Vagina (tissue), 2 donors: ENCODE measurements around the gene TXNL4A. TPM values are rescaled to one million over a fixed set of nuclear protein-coding genes. Genes with fewer than 3 reads are reported as not detected.

Source experiments
- DNase-seq, 2 donors: peaks; one replicate each; pipeline ENCODE4 v3.0.0-alpha.2; 2017; ENCODE audit errors: extremely low spot score in 2 of 2
- H3K27ac ChIP-seq: fragments of 200-600 bp; sonication (generic); one replicate; pipeline ENCODE4 v1.5.1; 2019
- H3K27me3 ChIP-seq: fragments of 200-600 bp; sonication (generic); one replicate; pipeline ENCODE4 v1.5.1; 2019
- H3K36me3 ChIP-seq, 2 donors: fragments of 200-600 bp; sonication (generic); one replicate each; pipeline ENCODE4 v1.5.1; 2017 to 2019
- H3K4me1 ChIP-seq: fragments of 200-600 bp; sonication (generic); one replicate; pipeline ENCODE4 v1.5.1; 2019
- H3K4me3 ChIP-seq, 2 donors: fragments of 200-600 bp; sonication (generic); 1 replicate in 1 of 2; 2 replicates in 1 of 2; pipeline ENCODE4 v1.5.1; 2016 to 2019
- H3K9me3 ChIP-seq: fragments of 200-600 bp; sonication (generic); one replicate; pipeline ENCODE4 v1.5.1; 2019
- POLR2A ChIP-seq, 2 donors: fragments of 450-650 bp; IDR thresholded peaks; one replicate each; pipeline ENCODE4 v1.6.1; 2017; ENCODE audit warnings: antibody characterized with exemption in 2 of 2, mild to moderate bottlenecking in 2 of 2, moderate library complexity in 2 of 2
- POLR2AphosphoS5 ChIP-seq, 2 donors: sonication (generic); formaldehyde crosslinking; IDR thresholded peaks; one replicate each; pipeline ENCODE4 v1.9.0; 2017; ENCODE audit warnings: antibody characterized with exemption in 2 of 2, mild to moderate bottlenecking in 2 of 2, low read depth in 1 of 2; ENCODE audit not compliant: insufficient read depth in 1 of 2
- intact Hi-C: fragments of 100-400 bp; cut with DNase I; formaldehyde crosslinking; loops from one replicate; pipeline ENCODE4 v1.15.1; 2023
- total RNA-seq: library from RNA; depleted of rRNA; stranded (reverse); fragments of >200 nt; gene quantifications from one replicate; pipeline ENCODE4 v1.2.3, GENCODE V29; 2016
- TF ChIP-seq, protein P1 (sequence below), 3 experiments: fragments of 450-650 bp in 2 of 3; fragments of 200-600 bp in 1 of 3; sonication (generic) in 1 of 3; IDR thresholded peaks; one replicate each; pipeline ENCODE4 v1.5.1; 2017 to 2019; ENCODE audit warnings: antibody characterized with exemption in 3 of 3, mild to moderate bottlenecking in 2 of 3, moderate library complexity in 2 of 3

The TXNL4A gene
- total RNA-seq, 1 donor from 2014 or later: 24.8 TPM

DNA sequence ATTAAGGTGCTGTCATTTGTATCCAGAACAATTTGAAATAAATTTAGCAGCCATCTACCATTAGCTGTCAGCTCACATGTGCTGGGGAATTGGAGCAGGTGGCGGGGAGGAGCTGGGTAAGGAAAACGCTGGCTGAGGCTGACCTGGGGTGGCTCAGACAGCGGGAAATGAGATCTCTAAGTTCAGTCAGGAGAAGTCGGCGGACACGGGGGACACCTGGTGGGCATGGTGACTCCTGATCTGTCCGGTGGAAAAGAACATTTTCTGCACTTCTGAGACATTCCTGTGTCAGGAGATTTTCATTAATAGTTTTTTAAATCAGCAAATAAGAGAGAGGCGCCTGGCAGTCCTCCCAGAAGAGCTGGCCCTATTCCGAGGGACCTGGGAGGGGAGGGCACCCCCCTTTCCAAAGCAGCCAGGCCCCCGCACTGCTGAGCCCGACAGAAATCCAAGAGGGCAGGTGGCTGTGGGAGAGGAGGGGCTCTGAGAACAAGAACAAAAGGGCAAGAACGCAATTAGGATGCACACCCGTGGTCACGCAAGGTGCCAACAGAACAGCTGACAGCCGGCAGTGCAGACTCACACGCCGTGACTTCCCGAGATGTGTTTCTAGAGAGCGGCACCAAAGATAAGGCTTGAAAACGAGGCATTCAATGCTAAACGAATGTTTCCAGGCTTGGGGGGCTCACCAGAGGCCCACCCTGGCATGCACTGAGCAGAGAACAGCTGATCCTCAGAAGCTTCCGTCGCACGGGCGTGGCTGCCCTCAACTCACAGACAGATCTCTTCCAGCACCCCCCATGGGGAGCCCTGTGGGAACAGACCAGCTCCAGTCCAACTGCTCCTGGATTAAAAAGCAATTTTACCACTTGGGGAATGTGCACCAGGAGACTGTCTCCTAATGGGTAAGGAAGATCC, 63.3 kb downstream of the TXNL4A start:
- Histone ChIP-seq H3K27me3 (no peaks in the 10 kb centered on the region), H3K27ac (no peak overlapping the region), H3K9me3 (peaks cover 14% of the 10 kb centered on the region), H3K4me3 (no peak overlapping the region), H3K36me3 (peaks cover 0 to 20% of the 10 kb centered on the region in 2 donors), H3K4me1 (no peaks in the 10 kb centered on the region)
- intact Hi-C loops: no loop called here
- DNase-seq: no peak
- TF ChIP-seq POLR2A (IDR thresholded peaks at IDR 0.05): no peak
- TF ChIP-seq POLR2AphosphoS5 (IDR thresholded peaks at IDR 0.05; ENCODE audit: insufficient read depth in 1 of 2, low read depth in 1 of 2): no peak
- TF ChIP-seq, protein P1, sequence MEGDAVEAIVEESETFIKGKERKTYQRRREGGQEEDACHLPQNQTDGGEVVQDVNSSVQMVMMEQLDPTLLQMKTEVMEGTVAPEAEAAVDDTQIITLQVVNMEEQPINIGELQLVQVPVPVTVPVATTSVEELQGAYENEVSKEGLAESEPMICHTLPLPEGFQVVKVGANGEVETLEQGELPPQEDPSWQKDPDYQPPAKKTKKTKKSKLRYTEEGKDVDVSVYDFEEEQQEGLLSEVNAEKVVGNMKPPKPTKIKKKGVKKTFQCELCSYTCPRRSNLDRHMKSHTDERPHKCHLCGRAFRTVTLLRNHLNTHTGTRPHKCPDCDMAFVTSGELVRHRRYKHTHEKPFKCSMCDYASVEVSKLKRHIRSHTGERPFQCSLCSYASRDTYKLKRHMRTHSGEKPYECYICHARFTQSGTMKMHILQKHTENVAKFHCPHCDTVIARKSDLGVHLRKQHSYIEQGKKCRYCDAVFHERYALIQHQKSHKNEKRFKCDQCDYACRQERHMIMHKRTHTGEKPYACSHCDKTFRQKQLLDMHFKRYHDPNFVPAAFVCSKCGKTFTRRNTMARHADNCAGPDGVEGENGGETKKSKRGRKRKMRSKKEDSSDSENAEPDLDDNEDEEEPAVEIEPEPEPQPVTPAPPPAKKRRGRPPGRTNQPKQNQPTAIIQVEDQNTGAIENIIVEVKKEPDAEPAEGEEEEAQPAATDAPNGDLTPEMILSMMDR (IDR thresholded peaks at IDR 0.05): no peak

DNA sequence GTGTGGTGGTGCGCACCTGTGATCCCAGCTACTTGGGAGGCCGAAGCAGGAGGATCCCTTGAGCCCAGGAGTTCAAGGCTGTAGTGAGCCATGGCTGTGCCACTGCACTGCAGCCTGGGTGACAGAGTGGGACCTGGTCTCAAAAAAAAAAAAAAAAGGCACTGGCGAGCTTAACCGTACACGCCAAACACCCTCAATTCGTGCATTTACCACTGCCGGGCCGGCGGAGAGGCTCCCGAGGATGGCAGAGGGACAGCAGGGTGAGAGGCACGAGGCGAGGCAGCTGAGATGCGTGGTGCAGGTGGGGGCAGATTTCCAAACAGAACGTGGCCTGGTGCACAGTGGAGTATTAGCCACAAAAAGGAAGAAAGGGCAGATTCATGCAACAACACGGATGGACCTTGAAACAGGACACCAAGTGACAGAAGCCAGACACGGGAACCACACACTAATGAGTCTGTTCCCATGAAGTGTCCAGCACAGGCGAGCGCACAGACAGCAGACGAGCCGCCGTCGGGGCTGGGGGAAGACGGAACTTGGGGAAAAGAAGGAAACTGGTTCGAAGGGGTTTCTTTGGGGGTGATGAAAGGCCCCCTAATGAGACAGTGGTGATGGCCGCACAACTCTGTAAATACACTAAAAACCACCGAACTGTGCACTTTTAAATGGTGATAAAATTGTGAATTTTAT, 64.3 kb downstream of the TXNL4A start:
- no peak for DNase-seq
- H3K4me1 ChIP-seq: no peaks in the 10 kb centered on the region
- H3K4me3 ChIP-seq: no peak overlapping the region
- intact Hi-C loops: no loop called here
- H3K9me3 ChIP-seq: peaks cover 4% of the 10 kb centered on the region
- H3K27ac ChIP-seq: no peak overlapping the region
- no peaks in the 10 kb centered on the region for H3K27me3 ChIP-seq
- TF ChIP-seq, protein P1 (IDR thresholded peaks at IDR 0.05): no peak
- TF ChIP-seq POLR2A (IDR thresholded peaks at IDR 0.05): no peak
- no peak for TF ChIP-seq POLR2AphosphoS5 (IDR thresholded peaks at IDR 0.05; ENCODE audit: insufficient read depth in 1 of 2, low read depth in 1 of 2)
- peaks cover 0 to 12% of the 10 kb centered on the region in 2 donors for H3K36me3 ChIP-seq

DNA sequence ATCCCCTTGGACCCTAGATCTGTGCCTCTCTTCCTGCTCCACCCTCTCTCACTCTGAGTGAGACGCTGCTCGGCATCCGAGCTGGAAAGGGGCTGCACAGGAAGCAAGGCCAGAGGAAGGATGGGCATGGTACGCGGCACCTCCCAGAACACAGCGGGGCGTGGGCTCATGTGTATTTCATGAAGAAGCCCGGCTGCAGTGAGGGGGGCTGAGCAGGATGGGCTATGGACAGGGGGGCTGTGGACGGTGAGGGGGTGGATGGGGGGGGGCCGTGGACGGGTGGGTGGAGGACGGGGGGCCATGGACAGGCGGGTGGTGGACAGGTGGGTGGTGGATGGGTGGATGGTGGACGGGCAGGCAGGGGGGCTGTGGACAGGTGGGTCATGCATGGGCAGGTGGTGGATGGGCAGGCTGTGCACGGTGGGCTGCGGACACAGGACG, 65.4 kb downstream of the TXNL4A start:
- no peaks in the 10 kb centered on the region for H3K9me3 ChIP-seq
- H3K36me3 ChIP-seq: peaks cover 0 to 14% of the 10 kb centered on the region in 2 donors
- H3K27me3 ChIP-seq: no peaks in the 10 kb centered on the region
- TF ChIP-seq, protein P1 (IDR thresholded peaks at IDR 0.05): no peak
- no peak for TF ChIP-seq POLR2AphosphoS5 (IDR thresholded peaks at IDR 0.05; ENCODE audit: insufficient read depth in 1 of 2, low read depth in 1 of 2)
- TF ChIP-seq POLR2A (IDR thresholded peaks at IDR 0.05): no peak
- intact Hi-C loops: no loop called here
- no peak for DNase-seq
- H3K4me1 ChIP-seq: no peaks in the 10 kb centered on the region
- H3K27ac ChIP-seq: no peak overlapping the region
- no peak overlapping the region for H3K4me3 ChIP-seq

DNA sequence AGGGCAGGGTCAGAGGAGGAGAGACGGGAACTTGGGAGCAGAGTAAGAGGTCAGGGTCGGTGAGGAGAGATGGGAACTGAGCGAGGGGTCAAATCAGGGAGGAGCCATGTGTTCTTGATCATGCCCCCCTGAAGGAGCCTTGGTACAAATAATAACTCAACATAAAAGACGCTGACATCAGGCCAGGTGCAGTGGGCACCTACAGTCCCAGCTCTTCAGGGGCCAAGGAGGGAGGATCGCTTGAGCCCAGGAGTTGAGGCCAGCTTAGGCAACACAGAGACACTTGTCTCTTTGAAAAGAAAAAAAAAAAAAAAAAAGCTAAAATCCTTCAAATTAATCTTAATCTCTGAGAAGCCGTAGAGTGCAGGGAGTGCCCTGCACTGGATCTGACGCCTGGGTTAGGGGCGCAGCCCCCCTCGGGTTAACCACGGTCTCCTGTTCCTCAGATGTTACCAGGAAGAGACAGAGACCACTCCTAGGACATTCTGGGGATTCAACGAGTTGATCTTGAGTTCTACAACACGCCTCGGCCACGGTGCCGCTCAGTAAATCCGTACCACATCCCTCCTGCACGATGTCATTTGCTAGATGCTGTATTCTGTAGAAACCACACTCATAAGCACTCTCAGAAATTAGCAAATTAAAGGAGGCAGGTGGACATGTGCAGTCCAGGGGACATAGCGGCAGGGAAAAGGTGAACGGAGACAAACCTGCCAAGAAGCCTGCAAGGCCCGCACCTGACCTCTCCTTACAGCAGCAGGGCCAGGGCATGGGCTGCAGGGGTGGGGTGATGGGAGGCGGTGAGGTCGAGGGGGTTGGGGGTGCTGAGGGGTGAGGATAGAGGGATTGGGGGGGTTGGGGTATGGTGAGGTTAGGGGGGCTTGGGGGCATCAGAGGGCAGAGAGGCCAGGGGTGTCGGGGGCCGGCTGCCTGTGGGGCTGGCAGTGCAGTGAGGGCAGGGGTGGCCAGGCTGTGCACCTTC, 66.1 kb downstream of the TXNL4A start:
- DNase-seq: no peak
- Histone ChIP-seq H3K4me1 (no peaks in the 10 kb centered on the region), H3K27me3 (no peaks in the 10 kb centered on the region), H3K4me3 (no peak overlapping the region), H3K36me3 (peaks cover 0 to 12% of the 10 kb centered on the region in 2 donors), H3K9me3 (no peaks in the 10 kb centered on the region), H3K27ac (no peak overlapping the region)
- intact Hi-C loops: no loop called here
- TF ChIP-seq POLR2AphosphoS5 (IDR thresholded peaks at IDR 0.05; ENCODE audit: insufficient read depth in 1 of 2, low read depth in 1 of 2) (no peak), POLR2A (IDR thresholded peaks at IDR 0.05) (no peak)
- TF ChIP-seq, protein P1 (IDR thresholded peaks at IDR 0.05): no peak

Other genes with a start within 250 kb of the TXNL4A start
- not detected for gene KCNG2, start 190.6 kb downstream of the TXNL4A start, total RNA-seq
- gene SLC66A2, start 36.9 kb downstream of the TXNL4A start, total RNA-seq: 32.2 TPM
- gene HSBP1L1, start 23.9 kb downstream of the TXNL4A start, total RNA-seq: 32.2 TPM
- 30.2 TPM for gene RBFA, start 45.9 kb upstream of the TXNL4A start, total RNA-seq
- 21.4 TPM for gene ADNP2, start 120.7 kb upstream of the TXNL4A start, total RNA-seq